ENCODE data around the gene FLNB. TPM values are rescaled to one million over a fixed set of nuclear protein-coding genes. Genes with fewer than 3 reads are reported as not detected.

The FLNB gene
- total and polyA plus RNA-seq, 10 of the 15 experiments (the other 5 are each of a cell fraction or from before 2014, with no cell fraction given) = 13.6 to 51.8 (median 26.4) TPM

DNA sequence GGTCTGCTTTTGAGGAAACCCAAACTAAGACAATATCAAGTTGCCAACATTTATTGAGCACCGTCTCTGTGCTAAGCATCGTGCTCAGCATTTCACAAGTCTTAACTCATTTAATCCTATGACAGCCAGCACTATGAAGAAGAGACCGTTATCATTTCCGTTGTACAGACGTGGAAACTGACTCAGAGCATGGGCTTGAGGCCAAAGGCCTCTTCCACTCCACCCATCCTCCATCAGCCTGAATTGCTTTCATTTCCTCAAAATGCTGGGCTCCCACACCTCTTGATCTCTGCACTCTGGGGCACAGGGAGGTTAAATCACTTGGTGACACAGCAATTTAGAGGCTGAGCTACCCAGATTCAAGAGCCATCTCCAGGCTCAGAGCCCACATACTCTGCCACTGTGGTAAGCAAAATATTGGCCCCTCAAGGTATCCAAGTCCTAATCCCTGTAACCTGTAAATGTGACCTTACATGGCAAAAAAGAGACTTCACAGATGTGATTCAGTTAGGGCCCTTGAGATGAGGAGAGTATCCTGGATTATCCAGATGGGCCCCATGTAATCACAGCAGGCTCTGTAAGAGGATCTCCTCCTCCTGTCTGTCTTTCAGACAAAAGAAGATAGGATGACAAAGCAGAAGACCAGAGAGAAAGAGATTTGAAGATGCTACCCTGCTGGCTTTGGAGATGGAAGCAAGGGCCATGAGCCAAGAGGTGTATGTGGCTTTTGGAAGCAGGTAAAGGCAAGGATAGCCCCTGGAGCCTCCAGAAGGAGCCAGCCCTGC is 24.3 kb upstream of the FLNB start (continued):
- TF ChIP-seq CREB1 (IDR thresholded peaks at IDR 0.05; ENCODE audit: low read depth) (peak; percentile 80), ZNF207 (IDR thresholded peaks at IDR 0.05; ENCODE audit: borderline replicate concordance) (no peak), ZNF384 (IDR thresholded peaks at IDR 0.05; ENCODE audit: borderline replicate concordance, low read depth, low read length) (no peak), WRNIP1 (IDR thresholded peaks at IDR 0.05; ENCODE audit: borderline replicate concordance, low read depth, low read length) (no peak), PAX8 (IDR thresholded peaks at IDR 0.05) (no peak), SRF (IDR thresholded peaks at IDR 0.05; ENCODE audit: low read depth in 2 of 2, low read length in 2 of 2) (no peak), ZNF592 (IDR thresholded peaks at IDR 0.05) (no peak), IKZF1 (conservative IDR thresholded peaks at IDR 0.05) (peak; percentile 82), SPI1 (IDR thresholded peaks at IDR 0.05; ENCODE audit: borderline replicate concordance, insufficient read depth, low read depth, low read length) (peak; percentile 98), ATF7 (IDR thresholded peaks at IDR 0.05; ENCODE audit: low read depth) (peak; percentile 75), PAX5 (IDR thresholded peaks at IDR 0.05; ENCODE audit: borderline replicate concordance, low read depth, low read length) (peak; percentile 60; the same call in 1 of the 2 replicates), EED (IDR thresholded peaks at IDR 0.05; ENCODE audit: low read depth) (peak; percentile 83), MEF2B (IDR thresholded peaks at IDR 0.05; ENCODE audit: partially characterized antibody, poor library complexity, severe bottlenecking) (no peak), HCFC1 (IDR thresholded peaks at IDR 0.05; ENCODE audit: low read length) (no peak), ASH2L (IDR thresholded peaks at IDR 0.05; ENCODE audit: borderline replicate concordance, low read depth) (no peak), IRF5 (IDR thresholded peaks at IDR 0.05; ENCODE audit: borderline replicate concordance) (no peak), NR2F1 (conservative IDR thresholded peaks at IDR 0.05) (peak; percentile 99), BCL11A (IDR thresholded peaks at IDR 0.05; ENCODE audit: low read depth, low read length) (peak; percentile 50; the same call in 1 of the 2 replicates), IRF4 (IDR thresholded peaks at IDR 0.05; ENCODE audit: low read depth, low read length) (peak; percentile 95), RELB (IDR thresholded peaks at IDR 0.05; ENCODE audit: low read depth) (peak; percentile 45; the same call in 1 of the 2 replicates), ETV6 (conservative IDR thresholded peaks at IDR 0.05 in 1 of 2, IDR thresholded peaks at IDR 0.05 in 1 of 2; ENCODE audit: borderline replicate concordance in 1 of 2, low read depth in 1 of 2) (peak in 1 of 2 experiments; percentile 89; a peak in 2 of 4 replicates), CHD4 (IDR thresholded peaks at IDR 0.05) (no peak)
- TF ChIP-seq, protein P1, sequence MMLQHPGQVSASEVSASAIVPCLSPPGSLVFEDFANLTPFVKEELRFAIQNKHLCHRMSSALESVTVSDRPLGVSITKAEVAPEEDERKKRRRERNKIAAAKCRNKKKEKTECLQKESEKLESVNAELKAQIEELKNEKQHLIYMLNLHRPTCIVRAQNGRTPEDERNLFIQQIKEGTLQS (IDR thresholded peaks at IDR 0.05; ENCODE audit: borderline replicate concordance, extremely low read depth, low read depth, low read length) = no peak

All from GM12878 (cell line).